D721Med (cell line): ENCODE data around the gene BCAS4.

Experiments
- DNase-seq: peaks from one replicate; pipeline ENCODE4 v3.0.0; 2011; ENCODE audit warnings: low spot score; ENCODE audit not compliant: insufficient read length
- FAIRE-seq: peaks from 2 replicates; lab custom pipeline; 2011; peaks lifted over from hg19 to GRCh38; lab: Jason Lieb, UNC
- CTCF ChIP-seq: IDR thresholded peaks from 2 replicates; pipeline ENCODE4 v1.5.1; 2012; ENCODE audit warnings: mild to moderate bottlenecking, control low read depth; ENCODE audit not compliant: insufficient read depth; ENCODE audit errors: missing control alignments

BCAS4 gene

GRCh38 chr20:50828363-50829136, 33.7 kb downstream of the BCAS4 start:
- no peak for FAIRE-seq
- no peak for DNase-seq
- no peak for TF ChIP-seq CTCF

GRCh38 chr20:50831622-50832021, 36.8 kb downstream of the BCAS4 start:
- no peak for DNase-seq
- TF ChIP-seq CTCF: no peak
- no peak for FAIRE-seq

DNA sequence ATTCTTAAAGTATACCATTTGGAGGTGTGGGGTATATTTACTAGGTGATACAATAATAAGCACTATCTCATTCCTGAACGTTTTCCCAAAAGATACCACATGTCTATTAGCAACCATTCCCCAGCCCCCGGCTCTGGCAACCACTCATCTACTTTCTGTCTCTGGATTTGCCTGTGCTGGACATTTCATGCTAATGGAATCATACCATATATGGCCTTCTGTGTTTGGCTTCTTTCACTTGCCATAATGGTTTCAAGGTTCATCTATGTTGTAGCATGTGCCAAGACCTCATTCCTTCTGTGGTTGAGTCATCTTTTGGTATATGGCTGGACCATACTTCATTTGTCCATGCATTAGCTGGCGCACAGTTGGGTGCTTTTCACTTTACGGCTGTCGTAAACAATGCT, 39.7 kb downstream of the BCAS4 start:
- FAIRE-seq (no peak), DNase-seq (no peak)
- TF ChIP-seq CTCF: no peak

DNA sequence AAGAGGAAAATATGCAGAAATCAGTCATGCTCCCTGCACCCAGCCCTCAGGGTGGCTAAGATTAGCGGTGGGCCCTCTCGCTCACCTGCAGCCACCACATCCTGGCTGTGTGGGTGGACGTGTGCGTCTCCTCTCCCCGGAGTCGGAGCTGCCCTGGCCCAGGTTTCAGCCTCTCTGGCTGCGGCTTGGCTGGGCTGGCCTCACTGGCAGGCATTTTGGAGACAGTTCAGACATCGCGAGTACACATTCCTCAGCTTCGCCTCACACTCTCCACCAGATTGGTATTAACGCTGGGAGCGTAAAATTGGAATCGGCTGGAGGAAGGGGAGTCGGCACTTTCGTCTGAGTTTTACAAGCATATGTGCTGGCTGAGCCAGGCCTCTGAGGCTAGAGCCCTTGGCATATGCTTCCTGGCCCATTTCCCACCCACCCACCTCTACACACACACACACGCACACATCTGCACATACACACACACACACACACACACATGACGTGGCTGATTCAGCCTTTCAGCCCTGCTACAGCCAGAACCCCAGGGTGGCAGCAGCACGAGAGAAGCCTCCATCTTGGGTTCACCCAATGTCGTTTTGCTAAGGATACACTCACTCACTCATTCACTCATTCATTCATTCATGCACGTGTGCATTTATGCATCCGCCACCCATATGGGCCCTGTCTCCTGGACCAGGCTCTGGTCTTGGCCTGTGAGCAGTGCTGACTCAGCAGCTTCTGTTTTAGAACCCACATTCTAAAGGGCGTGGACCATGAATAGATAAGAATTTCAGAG, 42.9 kb downstream of the BCAS4 start:
- no peak for TF ChIP-seq CTCF
- DNase-seq (no peak), FAIRE-seq (no peak)

- DNase-seq (no peak), FAIRE-seq (no peak)
- TF ChIP-seq CTCF: no peak
Observed at GRCh38 chr20:50838322-50838625, 43.4 kb downstream of the BCAS4 start.

DNA sequence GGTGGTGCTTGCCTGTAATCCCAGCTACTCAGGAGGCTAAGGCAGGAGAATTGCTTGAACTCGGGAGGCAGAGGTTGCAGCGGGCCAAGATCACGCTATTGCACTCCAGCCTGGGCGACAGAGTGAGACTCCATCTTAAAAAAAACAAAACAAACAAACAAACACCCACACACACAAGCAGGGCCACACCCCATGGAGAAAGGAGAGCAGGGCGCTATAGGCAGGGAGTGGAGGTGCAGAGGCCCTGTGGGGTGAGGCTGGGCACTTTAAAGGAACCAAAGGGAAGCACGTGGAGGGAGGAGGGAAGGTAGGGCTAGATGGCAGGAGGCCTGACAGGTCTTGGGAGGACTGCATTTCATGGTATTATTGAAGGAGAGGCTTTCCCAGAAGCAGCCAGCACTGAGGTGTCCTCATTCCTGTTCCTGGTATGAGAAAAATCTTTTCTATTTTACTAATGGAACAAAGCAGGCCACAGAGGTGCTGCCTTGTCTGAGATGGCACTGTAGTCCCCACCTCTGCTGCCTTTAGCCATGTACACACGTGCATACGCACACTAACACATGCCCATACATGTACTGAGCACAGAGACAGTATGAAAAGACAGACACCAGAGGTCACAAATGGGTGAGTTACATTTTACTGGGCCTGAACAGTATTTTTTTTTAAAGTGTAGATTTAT, 44.0 kb downstream of the BCAS4 start:
- DNase-seq (no peak), FAIRE-seq (no peak)
- no peak for TF ChIP-seq CTCF
